Erythroblast (primary cell): ENCODE data around the gene TRDMT1.

Experiments
- GATA1 ChIP-seq: IDR thresholded peaks from 2 replicates; pipeline ENCODE4 v1.6.1; 2011; ENCODE audit warnings: low read depth, mild to moderate bottlenecking, control low read depth, low read length, moderate library complexity
- POLR2A ChIP-seq: IDR thresholded peaks from 2 replicates; pipeline ENCODE4 v1.6.1; 2011; ENCODE audit warnings: mild to moderate bottlenecking, low read length

DNA sequence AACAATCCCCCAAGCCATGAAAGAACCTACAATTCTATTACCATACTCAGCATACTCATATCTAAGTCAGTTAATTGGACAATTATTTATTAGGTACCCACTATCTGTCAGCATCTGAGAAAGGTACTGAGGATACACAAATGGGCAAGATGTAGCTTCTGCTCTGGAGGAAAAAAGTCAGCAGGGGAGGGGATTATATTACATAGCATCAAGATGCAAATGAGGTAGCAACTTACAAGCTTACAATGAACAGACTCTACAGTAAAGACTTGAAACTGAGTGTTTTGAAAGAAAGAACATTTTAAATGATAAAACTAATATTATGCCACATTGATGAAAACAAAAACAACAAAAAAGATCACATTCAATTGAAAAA, 61.1 kb downstream of the TRDMT1 start:
- TF ChIP-seq POLR2A = no peak
- no peak for TF ChIP-seq GATA1
